Measurements from ENCODE around the gene A3GALT2.

A3GALT2 gene

GRCh38 chr1:33320619-33321165 lies at the start of gene A3GALT2:
TSS of gene A3GALT2 (minus strand) at chr1:33321098. CDS start at chr1:33321098, 0 bp downstream.
- DNase-seq (ENCODE audit: low read depth), result no peak
- TF ChIP-seq CTCF (conservative IDR thresholded peaks at IDR 0.05; ENCODE audit: low read depth, low read length), result no peak
- H3K4me3 ChIP-seq (ENCODE audit: low read length), result no peak within 1 kb of the TSS

- TF ChIP-seq CTCF (conservative IDR thresholded peaks at IDR 0.05; ENCODE audit: low read depth, low read length), result no peak
- no peak for DNase-seq (ENCODE audit: low read depth)
- no peak overlapping the region for H3K4me3 ChIP-seq (ENCODE audit: low read length)
These were observed 49.4 kb upstream of the A3GALT2 start for GRCh38 chr1:33370301-33370700.

- no peak for DNase-seq (ENCODE audit: low read depth)
- no peak for TF ChIP-seq CTCF (conservative IDR thresholded peaks at IDR 0.05; ENCODE audit: low read depth, low read length)
- no peak overlapping the region for H3K4me3 ChIP-seq (ENCODE audit: low read length)
These were observed 48.9 kb upstream of the A3GALT2 start for GRCh38 chr1:33369764-33370163.

GRCh38 chr1:33369081-33369480 lies 48.2 kb upstream of the A3GALT2 start:
- no peak for TF ChIP-seq CTCF (conservative IDR thresholded peaks at IDR 0.05; ENCODE audit: low read depth, low read length)
- DNase-seq (ENCODE audit: low read depth), result no peak

GRCh38 chr1:33368431-33368830 lies 47.5 kb upstream of the A3GALT2 start:
- TF ChIP-seq CTCF (conservative IDR thresholded peaks at IDR 0.05; ENCODE audit: low read depth, low read length), result no peak
- no peak overlapping the region for H3K4me3 ChIP-seq (ENCODE audit: low read length)
- DNase-seq (ENCODE audit: low read depth), result no peak

More at GRCh38 chr1:33369081-33369480, 48.2 kb upstream of the A3GALT2 start:
- H3K4me3 ChIP-seq (ENCODE audit: low read length), result no peak overlapping the region

- TF ChIP-seq CTCF (conservative IDR thresholded peaks at IDR 0.05; ENCODE audit: low read depth, low read length), result peak; percentile 96
- H3K4me3 ChIP-seq (ENCODE audit: low read length), result no peak overlapping the region
- DNase-seq (ENCODE audit: low read depth), result no peak
These were observed 46.8 kb upstream of the A3GALT2 start for GRCh38 chr1:33367485-33368405.

Data from retinal pigment epithelial cell (primary cell).